Ishikawa (cell line): ENCODE results near the gene UGT1A9.

Experiments used
- CREB1 ChIP-seq: IDR thresholded peaks from 2 replicates; pipeline ENCODE4 v1.6.1; 2012; ENCODE audit warnings: low read depth
- EGR1 ChIP-seq: IDR thresholded peaks from 2 replicates; pipeline ENCODE4 v1.6.1; 2012
- EP300 ChIP-seq: IDR thresholded peaks from 2 replicates; pipeline ENCODE4 v1.6.1; 2012; ENCODE audit warnings: borderline replicate concordance
- NFIC ChIP-seq: IDR thresholded peaks from 2 replicates; pipeline ENCODE4 v1.6.1; 2012
- RAD21 ChIP-seq: IDR thresholded peaks from 2 replicates; pipeline ENCODE4 v1.6.1; 2012; ENCODE audit warnings: low read depth
- TAF1 ChIP-seq: IDR thresholded peaks from 2 replicates; pipeline ENCODE4 v1.6.1; 2012; ENCODE audit warnings: low read depth, mild to moderate bottlenecking
- ZBTB7A ChIP-seq: IDR thresholded peaks from 2 replicates; pipeline ENCODE4 v1.6.1; 2012; ENCODE audit warnings: low read depth
- TF ChIP-seq, protein P1 (sequence below): IDR thresholded peaks from 2 replicates; pipeline ENCODE4 v1.6.1; 2012
- TF ChIP-seq, protein P2 (sequence below): IDR thresholded peaks from 2 replicates; pipeline ENCODE4 v1.6.1; 2012

DNA sequence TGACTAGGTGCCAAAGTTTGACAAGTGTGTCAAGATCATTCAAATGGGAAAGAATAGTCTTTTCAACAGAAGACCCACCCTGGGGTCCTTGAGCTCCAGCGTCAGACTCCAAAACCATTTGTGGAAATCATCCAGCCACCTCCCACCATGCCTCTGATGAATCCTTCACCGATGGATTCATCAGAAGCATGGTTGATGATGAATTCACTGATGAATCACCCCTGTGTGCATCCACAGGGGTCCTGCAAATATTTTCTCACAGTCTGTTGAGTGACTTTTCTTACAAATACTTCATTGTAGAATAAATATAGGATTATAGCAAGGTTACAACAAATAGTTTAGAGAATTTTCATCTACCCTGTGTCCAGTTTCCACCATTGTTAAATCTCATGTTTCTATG lies 4.3 kb downstream of the UGT1A9 start:
- TF ChIP-seq, protein P1, sequence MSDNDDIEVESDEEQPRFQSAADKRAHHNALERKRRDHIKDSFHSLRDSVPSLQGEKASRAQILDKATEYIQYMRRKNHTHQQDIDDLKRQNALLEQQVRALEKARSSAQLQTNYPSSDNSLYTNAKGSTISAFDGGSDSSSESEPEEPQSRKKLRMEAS: no peak
- no peak for TF ChIP-seq NFIC
- TF ChIP-seq EGR1: no peak
- TF ChIP-seq EP300: no peak
- no peak for TF ChIP-seq TAF1
- TF ChIP-seq, protein P2, sequence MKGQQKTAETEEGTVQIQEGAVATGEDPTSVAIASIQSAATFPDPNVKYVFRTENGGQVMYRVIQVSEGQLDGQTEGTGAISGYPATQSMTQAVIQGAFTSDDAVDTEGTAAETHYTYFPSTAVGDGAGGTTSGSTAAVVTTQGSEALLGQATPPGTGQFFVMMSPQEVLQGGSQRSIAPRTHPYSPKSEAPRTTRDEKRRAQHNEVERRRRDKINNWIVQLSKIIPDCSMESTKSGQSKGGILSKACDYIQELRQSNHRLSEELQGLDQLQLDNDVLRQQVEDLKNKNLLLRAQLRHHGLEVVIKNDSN: no peak
- TF ChIP-seq ZBTB7A: no peak
- TF ChIP-seq RAD21: no peak
- no peak for TF ChIP-seq CREB1
